Osteocyte (in vitro differentiated cells): Measurements from ENCODE around the gene TXNRD2. TPM values are rescaled to one million over a fixed set of nuclear protein-coding genes. Genes with fewer than 3 reads are reported as not detected.

Experiments
- DNase-seq: peaks from one replicate; pipeline ENCODE4 v3.0.0; 2021; ENCODE audit warnings: mixed read lengths; ENCODE audit not compliant: unreplicated experiment; ENCODE audit errors: extremely low spot score
- H3K27ac Mint-ChIP-seq: one replicate; pipeline ENCODE4 v1.8.0; 2021; ENCODE audit warnings: mild to moderate bottlenecking, mixed read lengths; ENCODE audit not compliant: unreplicated experiment
- H3K27me3 Mint-ChIP-seq: one replicate; pipeline ENCODE4 v1.8.0; 2021; ENCODE audit warnings: mixed read lengths; ENCODE audit not compliant: unreplicated experiment
- H3K36me3 Mint-ChIP-seq: one replicate; pipeline ENCODE4 v1.8.0; 2021; ENCODE audit warnings: mixed read lengths; ENCODE audit not compliant: unreplicated experiment
- H3K4me1 Mint-ChIP-seq: one replicate; pipeline ENCODE4 v1.8.0; 2021; ENCODE audit warnings: mixed read lengths; ENCODE audit not compliant: unreplicated experiment
- H3K4me3 Mint-ChIP-seq: one replicate; pipeline ENCODE4 v1.8.0; 2021; ENCODE audit warnings: mild to moderate bottlenecking, moderate library complexity, mixed read lengths; ENCODE audit not compliant: unreplicated experiment
- H3K9me3 Mint-ChIP-seq: one replicate; pipeline ENCODE4 v1.8.0; 2021; ENCODE audit warnings: mixed read lengths; ENCODE audit not compliant: unreplicated experiment
- total RNA-seq: library from RNA; stranded (reverse); gene quantifications from 2 replicates; pipeline ENCODE4 v1.2.1, GENCODE V29; 2021
- TF ChIP-seq, protein P1 (sequence below): fragments of 200-600 bp; sonication (generic); IDR thresholded peaks from 2 replicates; pipeline ENCODE4 v1.5.0; 2021; ENCODE audit warnings: antibody characterized with exemption, mild to moderate bottlenecking, moderate library complexity

The TXNRD2 gene
- total RNA-seq, 1 donor from 2014 or later, result 12.6 TPM

- DNase-seq, result no peak
- no peak overlapping the region for H3K27ac Mint-ChIP-seq
- H3K9me3 Mint-ChIP-seq, result no peaks in the 10 kb centered on the region
- TF ChIP-seq, protein P1, sequence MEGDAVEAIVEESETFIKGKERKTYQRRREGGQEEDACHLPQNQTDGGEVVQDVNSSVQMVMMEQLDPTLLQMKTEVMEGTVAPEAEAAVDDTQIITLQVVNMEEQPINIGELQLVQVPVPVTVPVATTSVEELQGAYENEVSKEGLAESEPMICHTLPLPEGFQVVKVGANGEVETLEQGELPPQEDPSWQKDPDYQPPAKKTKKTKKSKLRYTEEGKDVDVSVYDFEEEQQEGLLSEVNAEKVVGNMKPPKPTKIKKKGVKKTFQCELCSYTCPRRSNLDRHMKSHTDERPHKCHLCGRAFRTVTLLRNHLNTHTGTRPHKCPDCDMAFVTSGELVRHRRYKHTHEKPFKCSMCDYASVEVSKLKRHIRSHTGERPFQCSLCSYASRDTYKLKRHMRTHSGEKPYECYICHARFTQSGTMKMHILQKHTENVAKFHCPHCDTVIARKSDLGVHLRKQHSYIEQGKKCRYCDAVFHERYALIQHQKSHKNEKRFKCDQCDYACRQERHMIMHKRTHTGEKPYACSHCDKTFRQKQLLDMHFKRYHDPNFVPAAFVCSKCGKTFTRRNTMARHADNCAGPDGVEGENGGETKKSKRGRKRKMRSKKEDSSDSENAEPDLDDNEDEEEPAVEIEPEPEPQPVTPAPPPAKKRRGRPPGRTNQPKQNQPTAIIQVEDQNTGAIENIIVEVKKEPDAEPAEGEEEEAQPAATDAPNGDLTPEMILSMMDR, result no peak
- peaks cover 16% of the 10 kb centered on the region for H3K4me1 Mint-ChIP-seq
- H3K36me3 Mint-ChIP-seq, result no peaks in the 10 kb centered on the region
- no peaks in the 10 kb centered on the region for H3K27me3 Mint-ChIP-seq
- H3K4me3 Mint-ChIP-seq, result no peak overlapping the region
Measured at GRCh38 chr22:19958083-19959042, 16.7 kb upstream of the TXNRD2 start.

DNA sequence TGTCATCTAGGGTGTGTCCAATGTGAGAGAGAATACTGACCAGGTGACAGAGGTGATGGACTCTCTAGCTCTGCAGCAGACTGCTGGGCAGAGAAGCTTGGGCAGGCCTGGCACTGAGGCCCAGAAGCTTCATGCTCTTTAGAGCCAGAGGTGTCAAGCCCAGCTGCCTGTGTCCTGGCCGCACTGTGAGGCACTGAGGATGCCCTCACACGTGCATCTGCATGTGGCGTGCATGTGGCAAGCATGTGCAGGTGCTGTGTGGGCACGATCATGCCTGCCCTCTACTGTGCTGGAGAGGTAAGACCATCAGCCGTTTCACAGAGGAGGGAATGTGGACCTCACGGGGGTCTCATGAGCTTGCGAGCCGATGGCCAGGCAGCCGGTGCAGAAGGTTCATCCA lies 15.8 kb upstream of the TXNRD2 start:
- H3K4me1 Mint-ChIP-seq, result peaks cover 19% of the 10 kb centered on the region
- H3K27ac Mint-ChIP-seq, result no peak overlapping the region
- no peaks in the 10 kb centered on the region for H3K27me3 Mint-ChIP-seq
- DNase-seq, result no peak
- TF ChIP-seq, protein P1, result no peak
- H3K36me3 Mint-ChIP-seq, result no peaks in the 10 kb centered on the region
- no peaks in the 10 kb centered on the region for H3K9me3 Mint-ChIP-seq
- H3K4me3 Mint-ChIP-seq, result no peak overlapping the region

DNA sequence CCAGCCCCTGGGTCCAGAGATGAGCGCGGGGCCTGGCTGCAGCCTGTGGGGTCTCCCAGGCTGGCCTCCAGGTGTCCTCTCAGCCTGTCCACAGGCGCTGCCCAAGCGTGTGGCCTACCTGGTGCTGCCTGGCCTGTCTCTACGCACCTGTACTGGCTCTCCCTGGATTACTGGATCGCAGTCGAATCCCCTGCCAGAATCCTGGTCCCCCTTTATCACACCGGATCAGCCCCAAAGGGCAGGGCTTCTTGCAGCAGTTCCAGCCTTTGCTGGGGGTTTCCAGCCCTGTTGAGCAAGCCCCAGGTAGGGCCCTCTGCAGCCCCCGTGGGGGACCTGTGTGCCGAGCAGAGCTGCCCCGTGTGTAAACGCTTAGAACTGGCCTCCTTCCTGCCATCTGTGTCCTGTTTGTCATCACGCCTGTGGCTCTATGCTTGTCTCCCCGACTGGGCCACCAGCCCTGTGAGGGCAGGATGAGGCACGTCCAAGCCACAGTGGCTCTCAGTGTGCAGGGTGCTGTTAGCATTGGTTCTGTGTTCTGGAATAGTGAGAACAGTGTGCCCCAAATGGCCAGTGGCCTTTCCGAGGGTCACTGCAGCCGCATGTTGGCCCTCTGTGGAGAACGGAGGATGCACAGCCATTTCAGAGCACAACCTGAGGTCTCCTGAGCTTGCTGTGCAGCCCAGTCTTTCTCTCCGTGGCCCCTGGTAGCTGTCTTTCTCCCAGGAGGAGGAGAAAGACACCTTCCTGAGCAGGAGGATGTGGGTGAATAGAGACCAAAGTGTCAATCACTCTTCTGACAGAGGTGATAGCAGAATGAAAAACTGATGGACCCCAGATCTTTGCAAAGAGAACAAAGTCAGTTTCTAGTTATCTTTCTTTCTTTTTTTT lies 13.9 kb upstream of the TXNRD2 start:
- DNase-seq, result no peak
- Mint-ChIP-seq H3K27ac (no peak overlapping the region), H3K4me1 (peaks cover 22% of the 10 kb centered on the region), H3K4me3 (no peak overlapping the region), H3K36me3 (no peaks in the 10 kb centered on the region), H3K27me3 (no peaks in the 10 kb centered on the region), H3K9me3 (no peaks in the 10 kb centered on the region)
- TF ChIP-seq, protein P1, result no peak

- Mint-ChIP-seq H3K27ac (no peak overlapping the region), H3K27me3 (no peaks in the 10 kb centered on the region), H3K36me3 (no peaks in the 10 kb centered on the region), H3K9me3 (no peaks in the 10 kb centered on the region), H3K4me3 (no peak overlapping the region), H3K4me1 (peaks cover 39% of the 10 kb centered on the region)
- DNase-seq, result no peak
- TF ChIP-seq, protein P1, result no peak
Measured at GRCh38 chr22:19951346-19951745, 9.7 kb upstream of the TXNRD2 start.
